ENCODE measurements around the gene EEF1AKMT2.

Gene EEF1AKMT2

GRCh38 chr10:124708246-124708779 is 83.4 kb downstream of the EEF1AKMT2 start:
- H3K36me3 ChIP-seq (ENCODE audit: control insufficient read depth in 1 of 2, insufficient read depth in 2 of 2, low read length in 2 of 2), result peaks cover 5 to 9% of the 10 kb centered on the region in 2 donors
- H3K9me3 ChIP-seq (ENCODE audit: control insufficient read depth in 1 of 2, low read length in 2 of 2), result no peaks in the 10 kb centered on the region
- H3K4me3 ChIP-seq (ENCODE audit: low read depth in 1 of 2, low read length in 2 of 2), result no peak overlapping the region
- H3K27ac ChIP-seq (ENCODE audit: low read length), result peak overlapping the region; percentile 45
- peaks cover 34 to 69% of the 10 kb centered on the region in 2 donors for H3K4me1 ChIP-seq (ENCODE audit: control insufficient read depth in 1 of 2, insufficient read depth in 2 of 2, low read length in 2 of 2)
- H3K27me3 ChIP-seq (ENCODE audit: low read depth, low read length), result no peaks in the 10 kb centered on the region

Measured in muscle layer of duodenum (tissue), 2 donors.